B cell (primary cell): Measurements from ENCODE around the gene C10orf105. TPM values are rescaled to one million over a fixed set of nuclear protein-coding genes. Genes with fewer than 3 reads are reported as not detected.

Source experiments
- ATAC-seq: fragments of 200-7000 bp; cut with Tn5 transposase; one replicate; pipeline ENCODE4 v1.10.0; 2021; ENCODE audit warnings: low read depth, mild to moderate bottlenecking, moderate number of reproducible peaks, moderate library complexity
- CTCF ChIA-PET: fragments of 350-600 bp; sonication (Branson Sonifier 250); formaldehyde crosslinking; loops from one replicate; lab custom pipeline; 2021; ENCODE audit warnings: antibody characterized with exemption, inconsistent platforms; lab: Charles Lee
- POLR2A ChIA-PET: fragments of 350-600 bp; sonication (Branson Sonifier 250); formaldehyde crosslinking; loops from one replicate; lab custom pipeline; 2021; ENCODE audit warnings: antibody characterized with exemption; lab: Charles Lee
- DNase-seq: peaks from one replicate; pipeline ENCODE4 v3.0.0; 2013
- H2AFZ ChIP-seq: 2 replicates; pipeline ENCODE4 v1.6.1; 2012; ENCODE audit warnings: mild to moderate bottlenecking, low read depth, low read length; ENCODE audit not compliant: insufficient read depth, poor library complexity, severe bottlenecking
- H3K27ac ChIP-seq, 2 donors: 1 replicate in 1 of 2; 2 replicates in 1 of 2; pipeline ENCODE4 v1.5.1; 2012 to 2013; ENCODE audit warnings: low read length in 2 of 2, mild to moderate bottlenecking in 2 of 2, moderate library complexity in 1 of 2
- H3K27me3 ChIP-seq, 4 experiments: fragments of 200-600 bp in 1 of 4; sonication (generic) in 1 of 4; replicated peaks in 1 of 4; 1 replicate in 2 of 4; 2 replicates in 2 of 4; pipeline versions ENCODE4 v1.6.1 to v1.7.0; 2013 to 2016; ENCODE audit warnings: low read length in 3 of 4, mild to moderate bottlenecking in 2 of 4, mixed read lengths in 1 of 4, moderate library complexity in 1 of 4; ENCODE audit not compliant: insufficient read depth in 4 of 4, control insufficient read depth in 3 of 4; ENCODE audit errors: control extremely low read depth in 1 of 4
- H3K36me3 ChIP-seq, 2 experiments: replicated peaks in 1 of 2; 1 replicate in 1 of 2; 2 replicates in 1 of 2; pipeline versions ENCODE4 v1.6.1 to v1.7.1; 2013; ENCODE audit warnings: low read length in 1 of 2; ENCODE audit not compliant: insufficient read depth in 2 of 2, control insufficient read depth in 1 of 2; ENCODE audit errors: control extremely low read depth in 1 of 2, extremely low read depth in 1 of 2
- H3K4me1 ChIP-seq, 2 donors: fragments of 200-600 bp in 1 of 2; sonication (generic) in 1 of 2; 1 replicate in 1 of 2; 2 replicates in 1 of 2; pipeline versions ENCODE4 v1.5.1 to v1.6.1; 2013 to 2017; ENCODE audit warnings: low read length in 2 of 2; ENCODE audit not compliant: control insufficient read depth in 2 of 2, insufficient read depth in 2 of 2
- H3K4me2 ChIP-seq: replicated peaks from 2 replicates; pipeline ENCODE3; 2012; ENCODE audit warnings: mild to moderate bottlenecking, low read depth, low read length; ENCODE audit not compliant: poor library complexity, severe bottlenecking
- H3K4me3 ChIP-seq, 5 experiments: fragments of 200-600 bp in 1 of 5; sonication (generic) in 1 of 5; 1 replicate in 3 of 5; 2 replicates in 2 of 5; pipeline versions ENCODE4 v1.5.1 to v1.7.0; 2011 to 2016; ENCODE audit warnings: low read length in 4 of 5, mild to moderate bottlenecking in 4 of 5, low read depth in 2 of 5, control low read depth in 1 of 5, moderate library complexity in 1 of 5; ENCODE audit not compliant: insufficient read depth in 1 of 5; ENCODE audit errors: control extremely low read depth in 1 of 5, extremely low read depth in 1 of 5
- H3K79me2 ChIP-seq: fragments of 200-600 bp; sonication (generic); one replicate; pipeline ENCODE4 v1.6.0; 2016; ENCODE audit warnings: low read length; ENCODE audit not compliant: control insufficient read depth, insufficient read depth
- H3K9ac ChIP-seq: fragments of 200-600 bp; sonication (generic); 2 replicates; pipeline ENCODE4 v1.6.1; 2017; ENCODE audit warnings: mild to moderate bottlenecking, low read length, moderate library complexity
- H3K9me3 ChIP-seq, 3 donors: one replicate each; pipeline versions ENCODE4 v1.6.1 to v1.7.1; 2013; ENCODE audit warnings: low read length in 2 of 3; ENCODE audit not compliant: control insufficient read depth in 2 of 3, insufficient read depth in 1 of 3; ENCODE audit errors: control extremely low read depth in 1 of 3
- H4K20me1 ChIP-seq: 2 replicates; pipeline ENCODE4 v1.6.0; 2012; ENCODE audit warnings: mild to moderate bottlenecking, low read length; ENCODE audit not compliant: insufficient read depth, control insufficient read depth, poor library complexity, severe bottlenecking
- H3K27ac Mint-ChIP-seq: one replicate; pipeline ENCODE4 v1.8.0; 2021; ENCODE audit warnings: mixed read lengths
- H3K27me3 Mint-ChIP-seq: one replicate; pipeline ENCODE4 v1.8.0; 2021; ENCODE audit warnings: mixed read lengths
- H3K4me1 Mint-ChIP-seq: one replicate; pipeline ENCODE4 v1.8.0; 2021; ENCODE audit warnings: mixed read lengths
- H3K4me3 Mint-ChIP-seq: one replicate; pipeline ENCODE4 v1.8.0; 2021; ENCODE audit warnings: mixed read lengths
- H3K9me3 Mint-ChIP-seq: one replicate; pipeline ENCODE4 v1.8.0; 2022; ENCODE audit warnings: mixed read lengths; ENCODE audit not compliant: insufficient read depth
- CTCF ChIP-seq: fragments of 200-600 bp; IDR thresholded peaks from one replicate; pipeline ENCODE4 v1.8.0; 2022; ENCODE audit warnings: antibody characterized with exemption, mild to moderate bottlenecking
- EZH2 ChIP-seq: IDR thresholded peaks from 2 replicates; pipeline ENCODE4 v1.6.1; 2012; ENCODE audit warnings: borderline replicate concordance, low read depth, mild to moderate bottlenecking, moderate library complexity, low read length; ENCODE audit not compliant: insufficient read depth, poor library complexity, severe bottlenecking
- WGBS: methylation state at CpG from one replicate; pipeline ENCODE4 v1.1.5; 2013; ENCODE audit warnings: missing lambda C conversion rate; ENCODE audit not compliant: insufficient coverage; 5-methylcytosine and 5-hydroxymethylcytosine counted together
- intact Hi-C: fragments of 100-400 bp; cut with micrococcal nuclease; formaldehyde crosslinking; loops from one replicate; pipeline ENCODE4 v1.10.0; 2022
- polyA plus RNA-seq: library from polyadenylated mRNA; depleted of rRNA; stranded (reverse); fragments of >200 nt; gene quantifications from 2 replicates; pipeline ENCODE4 v1.2.3, GENCODE V29; 2012
- total RNA-seq, 2 donors: library from RNA; stranded (reverse); fragments of 120-200 nt in 1 of 2; gene quantifications; 1 replicate in 1 of 2; 2 replicates in 1 of 2; pipeline versions ENCODE4 v1.2.3 to v1.2.4, GENCODE V29; 2013 to 2022

C10orf105 gene
- total and polyA plus RNA-seq, 2 donors (not counting 1 experiment from before 2014, with no cell fraction given) = 0.03 TPM; not detected in 1

- Histone ChIP-seq H2AFZ (no peak overlapping the region), H4K20me1 (no peaks in the 10 kb centered on the region), H3K4me1 (peaks cover 52 to 63% of the 10 kb centered on the region in 2 donors), H3K36me3 (peaks cover 0 to 28% of the 10 kb centered on the region in 2 experiments), H3K9me3 (no peaks in the 10 kb centered on the region), H3K27ac (peak overlapping the region; percentile 5 to 23), H3K4me2 (peak overlapping the region; percentile 51), H3K27me3 (no peaks in the 10 kb centered on the region), H3K9ac (no peak overlapping the region), H3K79me2 (peaks cover 7% of the 10 kb centered on the region), H3K4me3 (no peak overlapping the region)
- H3K27ac Mint-ChIP-seq = peak overlapping the region; percentile 83
- POLR2A ChIA-PET = interaction anchor here (1.3 to 2.4 kb wide), 4 partner anchors 9 to 15 kb away, joined by 3 to 15 read pairs (median 4); no protein-coding TSS in a partner anchor
- peaks cover 60% of the 10 kb centered on the region for H3K4me1 Mint-ChIP-seq
- ATAC-seq = no peak
- CTCF ChIA-PET = interaction anchor here (0.8 to 3.3 kb wide), 9 partner anchors 9 to 443 kb away, joined by 3 to 15 read pairs (median 4); partner anchors contain the start of gene VSIR
- peak overlapping the region; percentile 41 for H3K4me3 Mint-ChIP-seq
- no peaks in the 10 kb centered on the region for H3K9me3 Mint-ChIP-seq
- 40% methylated on average over 10 of the region's 11 CpGs for WGBS
- intact Hi-C loops = no loop called here
- no peak for TF ChIP-seq EZH2
- TF ChIP-seq CTCF = no peak
- H3K27me3 Mint-ChIP-seq = no peaks in the 10 kb centered on the region
- DNase-seq = no peak
These were observed 37.9 kb upstream of the C10orf105 start for GRCh38 chr10:71757399-71757922.
